Pancreas (tissue), 10 donors: ENCODE data around the gene GRIK5. TPM values are rescaled to one million over a fixed set of nuclear protein-coding genes. Genes with fewer than 3 reads are reported as not detected.

Experiments used
- ATAC-seq, 4 donors: fragments of 200-7000 bp; cut with Tn5 transposase; one replicate each; pipeline versions ENCODE4 v1.8.0 to v1.9.1; 2020; ENCODE audit warnings: mild to moderate bottlenecking in 4 of 4, moderate library complexity in 4 of 4
- DNase-seq, 6 donors: peaks; one replicate each; pipeline ENCODE4 v3.0.0-alpha.2; 2020
- FAIRE-seq: peaks from 2 replicates; lab custom pipeline; 2012; peaks lifted over from hg19 to GRCh38; lab: Jason Lieb, UNC
- H3K27ac ChIP-seq, 4 donors: fragments of 200-600 bp; sonication (generic); 1 replicate in 3 of 4; 2 replicates in 1 of 4; pipeline versions ENCODE4 v1.5.0 to v1.8.0; 2020
- H3K27me3 ChIP-seq, 4 donors: fragments of 200-600 bp; one replicate each; pipeline ENCODE4 v1.8.0; 2021
- H3K36me3 ChIP-seq, 3 donors: fragments of 200-600 bp; sonication (generic) in 1 of 3; one replicate each; pipeline versions ENCODE4 v1.5.0 to v1.8.0; 2020 to 2021
- H3K4me1 ChIP-seq, 3 donors: fragments of 200-600 bp; one replicate each; pipeline ENCODE4 v1.8.0; 2021
- H3K4me3 ChIP-seq, 4 donors: fragments of 200-600 bp; sonication (generic) in 2 of 4; one replicate each; pipeline versions ENCODE4 v1.5.0 to v1.8.0; 2020 to 2021
- H3K9me3 ChIP-seq, 4 donors: fragments of 200-600 bp; one replicate each; pipeline ENCODE4 v1.8.0; 2021
- WGBS, 2 donors: extraction: QIAGEN DNeasy Blood & Tissue Kit; methylation state at CpG; one replicate each; pipeline ENCODE4 v1.1.7; 2013; 5-methylcytosine and 5-hydroxymethylcytosine counted together
- intact Hi-C, 3 donors: fragments of 100-400 bp; cut with DNase I; formaldehyde crosslinking; loops; one replicate each; pipeline versions ENCODE4 v1.11.1 to v1.14.2; 2022
- polyA plus RNA-seq, 2 donors: library from polyadenylated mRNA; stranded (reverse); fragments of 200-250 nt; gene quantifications; one replicate each; pipeline ENCODE4 v1.2.3, GENCODE V29; 2013
- total RNA-seq, 6 donors: library from RNA; stranded (reverse); fragmentation: NEBNext Ultra II Directional in 4 of 6; extraction: Animal tissue kit (Norgen Biotek cat#: 25700) in 4 of 6; gene quantifications; one replicate each; pipeline versions ENCODE4 v1.2.1 to v1.2.4, GENCODE V29; 2021 to 2023
- TF ChIP-seq, protein P1 (sequence below), 4 donors: fragments of 200-600 bp; sonication (generic) in 3 of 4; IDR thresholded peaks; one replicate each; pipeline versions ENCODE4 v1.5.0 to v1.8.0; 2021; ENCODE audit warnings: antibody characterized with exemption in 4 of 4
- donor health status: healthy with polysubstance abuse.
- donor health status: DM: no; HTN: no; CAD: no; lungs with moderate emphysema.
- donor health status: DM: no; HTN: no; CAD: no.
- donor health status: control.
- donor health status: control.
- donor health status: Bipolar disorder and iron deficiency.
- donor health status: DM: yes; HTN: yes; CAD: no.
- donor health status: DM: no; HTN: no; CAD: no.
- donor health status: DM: no; HTN: no; CAD: no.
- donor health status: DM: yes; HTN: yes; CAD: no.

Gene GRIK5
- total and polyA plus RNA-seq, 8 donors = 1.9 to 10.5 (median 3.4) TPM

DNA sequence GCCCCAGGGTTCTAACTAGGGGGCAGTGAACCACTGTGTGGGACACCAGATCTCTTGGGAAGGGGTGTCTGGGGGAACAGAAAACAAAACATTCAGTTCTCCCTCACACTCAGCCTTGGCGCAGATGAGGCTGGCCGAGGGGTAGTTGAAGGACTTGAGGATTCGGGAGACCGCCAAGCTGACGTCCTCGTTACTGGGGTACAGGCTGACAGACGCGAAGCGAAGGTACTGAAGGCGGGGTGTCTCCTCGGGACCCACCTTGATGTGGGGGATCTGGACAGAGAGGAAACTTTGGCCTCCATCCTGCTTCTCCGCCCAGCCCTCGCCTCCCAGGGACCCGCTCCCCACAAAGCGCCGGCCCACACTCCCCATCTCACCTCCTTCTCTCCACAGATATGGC is 7.6 kb downstream of the GRIK5 start:
- TF ChIP-seq, protein P1, sequence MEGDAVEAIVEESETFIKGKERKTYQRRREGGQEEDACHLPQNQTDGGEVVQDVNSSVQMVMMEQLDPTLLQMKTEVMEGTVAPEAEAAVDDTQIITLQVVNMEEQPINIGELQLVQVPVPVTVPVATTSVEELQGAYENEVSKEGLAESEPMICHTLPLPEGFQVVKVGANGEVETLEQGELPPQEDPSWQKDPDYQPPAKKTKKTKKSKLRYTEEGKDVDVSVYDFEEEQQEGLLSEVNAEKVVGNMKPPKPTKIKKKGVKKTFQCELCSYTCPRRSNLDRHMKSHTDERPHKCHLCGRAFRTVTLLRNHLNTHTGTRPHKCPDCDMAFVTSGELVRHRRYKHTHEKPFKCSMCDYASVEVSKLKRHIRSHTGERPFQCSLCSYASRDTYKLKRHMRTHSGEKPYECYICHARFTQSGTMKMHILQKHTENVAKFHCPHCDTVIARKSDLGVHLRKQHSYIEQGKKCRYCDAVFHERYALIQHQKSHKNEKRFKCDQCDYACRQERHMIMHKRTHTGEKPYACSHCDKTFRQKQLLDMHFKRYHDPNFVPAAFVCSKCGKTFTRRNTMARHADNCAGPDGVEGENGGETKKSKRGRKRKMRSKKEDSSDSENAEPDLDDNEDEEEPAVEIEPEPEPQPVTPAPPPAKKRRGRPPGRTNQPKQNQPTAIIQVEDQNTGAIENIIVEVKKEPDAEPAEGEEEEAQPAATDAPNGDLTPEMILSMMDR (IDR thresholded peaks at IDR 0.05) = no peak
- 89 to 91% methylated on average over 16 of the region's 16 CpGs for WGBS, 2 donors
- no peak for DNase-seq
- no peak overlapping the region for H3K4me3 ChIP-seq
- intact Hi-C loops = no loop called here
- no peaks in the 10 kb centered on the region for H3K4me1 ChIP-seq
- ATAC-seq = no peak
- no peaks in the 10 kb centered on the region for H3K36me3 ChIP-seq
- H3K27ac ChIP-seq = no peak overlapping the region
- H3K27me3 ChIP-seq = no peaks in the 10 kb centered on the region
- no peak for FAIRE-seq
- H3K9me3 ChIP-seq = no peaks in the 10 kb centered on the region

GRCh38 chr19:42060117-42060516 is 9.9 kb downstream of the GRIK5 start:
- Histone ChIP-seq H3K9me3 (no peaks in the 10 kb centered on the region), H3K4me1 (no peaks in the 10 kb centered on the region), H3K36me3 (no peaks in the 10 kb centered on the region), H3K4me3 (no peak overlapping the region), H3K27me3 (no peaks in the 10 kb centered on the region), H3K27ac (no peak overlapping the region)
- no peak for ATAC-seq
- TF ChIP-seq, protein P1 (IDR thresholded peaks at IDR 0.05) = no peak
- no peak for DNase-seq
- WGBS, 2 donors = 84 to 86% methylated on average over 3 of the region's 3 CpGs
- intact Hi-C loops = no loop called here
- FAIRE-seq = no peak

DNA sequence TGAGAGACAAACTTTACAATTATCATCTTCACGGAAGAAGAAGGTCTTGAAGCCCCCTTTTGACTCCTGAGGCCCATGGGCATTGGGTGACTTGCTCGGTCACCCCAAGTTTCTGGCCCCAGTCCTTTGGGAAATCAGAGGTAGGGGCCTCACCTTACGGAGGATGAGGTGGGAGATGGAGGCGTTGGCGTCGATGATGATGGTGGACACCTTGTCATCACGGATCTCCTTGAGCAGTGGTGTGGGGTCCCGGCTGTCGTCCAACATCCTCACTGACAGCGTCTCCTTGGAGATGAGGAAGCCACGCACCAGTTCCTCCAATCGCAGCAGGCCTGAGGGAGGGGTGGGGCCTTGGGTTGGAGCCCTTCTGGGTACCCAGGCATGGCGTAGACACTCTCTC is 10.8 kb downstream of the GRIK5 start:
- Histone ChIP-seq H3K36me3 (no peaks in the 10 kb centered on the region), H3K27me3 (no peaks in the 10 kb centered on the region), H3K4me1 (no peaks in the 10 kb centered on the region), H3K9me3 (no peaks in the 10 kb centered on the region), H3K27ac (no peak overlapping the region), H3K4me3 (no peak overlapping the region)
- ATAC-seq = no peak
- FAIRE-seq = no peak
- WGBS, 2 donors = 79 to 88% methylated on average over 13 of the region's 13 CpGs
- intact Hi-C loops = no loop called here
- no peak for DNase-seq
- TF ChIP-seq, protein P1 (IDR thresholded peaks at IDR 0.05) = no peak

GRCh38 chr19:42057846-42058245 is 12.2 kb downstream of the GRIK5 start:
- Histone ChIP-seq H3K4me3 (no peak overlapping the region), H3K27me3 (no peaks in the 10 kb centered on the region), H3K36me3 (no peaks in the 10 kb centered on the region), H3K27ac (no peak overlapping the region), H3K9me3 (no peaks in the 10 kb centered on the region), H3K4me1 (no peaks in the 10 kb centered on the region)
- intact Hi-C loops = no loop called here
- no peak for ATAC-seq
- no peak for DNase-seq
- whole genome bisulfite sequencing, 2 donors = 59 to 63% methylated on average over 7 of the region's 7 CpGs
- TF ChIP-seq, protein P1 (IDR thresholded peaks at IDR 0.05) = no peak
- FAIRE-seq = no peak

- TF ChIP-seq, protein P1 (IDR thresholded peaks at IDR 0.05) = no peak
- intact Hi-C loops = no loop called here
- no peaks in the 10 kb centered on the region for H3K27me3 ChIP-seq
- no peaks in the 10 kb centered on the region for H3K9me3 ChIP-seq
- FAIRE-seq (no peak), DNase-seq (no peak), ATAC-seq (no peak)
- H3K27ac ChIP-seq = no peak overlapping the region
- H3K4me3 ChIP-seq = no peak overlapping the region
- no peaks in the 10 kb centered on the region for H3K4me1 ChIP-seq
- WGBS, 2 donors = 71 to 83% methylated on average over 18 of the region's 18 CpGs
- no peaks in the 10 kb centered on the region for H3K36me3 ChIP-seq
Measured at GRCh38 chr19:42054205-42054604, 15.8 kb downstream of the GRIK5 start.
